Panc1 (cell line): Measurements from ENCODE around the gene RANBP3. TPM values are rescaled to one million over a fixed set of nuclear protein-coding genes. Genes with fewer than 3 reads are reported as not detected.

Experiments
- ATAC-seq: fragments of 200-7000 bp; cut with Tn5 transposase; 2 replicates; pipeline ENCODE4 v1.9.1; 2020; ENCODE audit warnings: mild to moderate bottlenecking, moderate library complexity
- BruUV-seq: library from RNA; stranded (reverse); fragments of 400-500 nt; replicated peaks from 2 replicates; lab custom pipeline; 2021; lab: Mats Ljungman, UMichigan
- CTCF ChIA-PET: fragments of 300-600 bp; sonication (Branson Sonifier 250); formaldehyde crosslinking; loops from one replicate; lab custom pipeline; 2022; ENCODE audit warnings: antibody characterized with exemption; lab: Charles Lee
- POLR2A ChIA-PET: fragments of 300-600 bp; sonication (Branson Sonifier 250); formaldehyde crosslinking; loops from one replicate; lab custom pipeline; 2022; ENCODE audit warnings: antibody characterized with exemption; lab: Charles Lee
- DNase-seq: peaks from one replicate; pipeline ENCODE4 v3.0.0-alpha.2; 2010; ENCODE audit warnings: low read depth, low spot score
- H3K27ac ChIP-seq: 2 replicates; pipeline ENCODE4 v1.5.1; 2011; ENCODE audit warnings: mild to moderate bottlenecking, low read length, inconsistent platforms
- H3K27me3 ChIP-seq: fragments of 200-500 bp; sonication (Bioruptor generic); 2 replicates; pipeline ENCODE4 v1.6.0; 2014; ENCODE audit warnings: low read length, inconsistent platforms; ENCODE audit not compliant: control insufficient read depth, insufficient read depth
- H3K36me3 ChIP-seq: fragments of 200-500 bp; sonication (Bioruptor generic); 2 replicates; pipeline ENCODE4 v1.5.1; 2014; ENCODE audit warnings: inconsistent platforms, mild to moderate bottlenecking, low read length, moderate library complexity; ENCODE audit not compliant: control insufficient read depth, insufficient read depth
- H3K4me1 ChIP-seq: 2 replicates; pipeline ENCODE4 v1.5.1; 2011; ENCODE audit warnings: inconsistent platforms, mild to moderate bottlenecking, low read length, moderate library complexity; ENCODE audit not compliant: control insufficient read depth, insufficient read depth
- H3K4me3 ChIP-seq, 2 experiments: 2 replicates each; pipeline ENCODE4 v1.5.1; 2011 to 2012; ENCODE audit warnings: low read depth in 2 of 2, low read length in 2 of 2, mild to moderate bottlenecking in 2 of 2, inconsistent platforms in 1 of 2, moderate library complexity in 1 of 2
- H3K9me3 ChIP-seq: fragments of 200-500 bp; sonication (Bioruptor generic); 2 replicates; pipeline ENCODE4 v1.5.1; 2014; ENCODE audit warnings: low read depth, mild to moderate bottlenecking, inconsistent platforms, low read length, moderate library complexity; ENCODE audit not compliant: control insufficient read depth, insufficient read depth
- CTCF ChIP-seq: fragments of 450-650 bp; IDR thresholded peaks from 2 replicates; pipeline ENCODE4 v1.5.1; 2017; ENCODE audit warnings: mild to moderate bottlenecking
- POLR2AphosphoS5 ChIP-seq: IDR thresholded peaks from 2 replicates; pipeline ENCODE4 v1.6.1; 2012; ENCODE audit warnings: mild to moderate bottlenecking, low read depth, low read length, moderate library complexity
- REST ChIP-seq, 2 experiments: IDR thresholded peaks; 2 replicates each; pipeline ENCODE4 v1.6.1; 2011 to 2012; ENCODE audit warnings: low read depth in 2 of 2, control low read depth in 1 of 2, low read length in 1 of 2, mild to moderate bottlenecking in 1 of 2, moderate library complexity in 1 of 2; ENCODE audit not compliant: insufficient read depth in 1 of 2
- SIN3A ChIP-seq: IDR thresholded peaks from 2 replicates; pipeline ENCODE4 v1.6.1; 2012; ENCODE audit warnings: low read depth, mild to moderate bottlenecking, low read length, moderate library complexity, borderline replicate concordance; ENCODE audit not compliant: insufficient read depth
- TCF7L2 ChIP-seq: IDR thresholded peaks from 2 replicates; pipeline ENCODE4 v1.6.1; 2011; ENCODE audit warnings: mild to moderate bottlenecking, low read depth, low read length, inconsistent platforms
- in situ Hi-C: cut with HindIII; loops from 2 replicates; pipeline ENCODE4 v1.10.0; 2016; ENCODE audit warnings: low sequenced_read_pairs, low pct_unique_long_range_greater_than_20kb
- intact Hi-C: fragments of 100-400 bp; cut with micrococcal nuclease; formaldehyde crosslinking; loops from one replicate; pipeline ENCODE4 v1.10.0; 2022; ENCODE audit not compliant: unreplicated experiment
- total RNA-seq: library from RNA; stranded (reverse); gene quantifications from one replicate; pipeline ENCODE4 v1.2.1, GENCODE V29; 2021; ENCODE audit not compliant: unreplicated experiment

Gene RANBP3
- total RNA-seq, 1 experiment from 2014 or later = 54.6 TPM

GRCh38 chr19:5927441-5927821 lies 50.5 kb downstream of the RANBP3 start:
- Histone ChIP-seq H3K27ac (no peak overlapping the region), H3K9me3 (no peaks in the 10 kb centered on the region), H3K27me3 (no peaks in the 10 kb centered on the region), H3K4me3 (no peak overlapping the region), H3K4me1 (no peaks in the 10 kb centered on the region), H3K36me3 (no peaks in the 10 kb centered on the region)
- ATAC-seq (no peak), DNase-seq (no peak)
- intact Hi-C loops (no loop called here), in situ Hi-C loops (no loop called here)
- CTCF ChIA-PET = no interaction called here
- no TSS peak for BruUV-seq
- TF ChIP-seq SIN3A (no peak), CTCF (no peak), POLR2AphosphoS5 (no peak), REST (IDR thresholded peaks at IDR 0.05; ENCODE audit: insufficient read depth in 1 of 2, low read depth in 2 of 2, low read length in 1 of 2) (no peak), TCF7L2 (no peak)
- POLR2A ChIA-PET = no interaction called here

- H3K27me3 ChIP-seq = no peaks in the 10 kb centered on the region
- H3K36me3 ChIP-seq = no peaks in the 10 kb centered on the region
- no peak for DNase-seq
- no peak for ATAC-seq
- in situ Hi-C loops = no loop called here
- no peak overlapping the region for H3K27ac ChIP-seq
- no peak for TF ChIP-seq CTCF
- TF ChIP-seq SIN3A = no peak
- no peak for TF ChIP-seq POLR2AphosphoS5
- TF ChIP-seq TCF7L2 = no peak
- no peaks in the 10 kb centered on the region for H3K9me3 ChIP-seq
- H3K4me1 ChIP-seq = no peaks in the 10 kb centered on the region
- ChIA-PET CTCF (no interaction called here), POLR2A (no interaction called here)
- no TSS peak for BruUV-seq
- no peak overlapping the region for H3K4me3 ChIP-seq
- intact Hi-C loops = no loop called here
Measured at GRCh38 chr19:5926641-5927440, 51.1 kb downstream of the RANBP3 start.
